ENCODE data around the gene TTC27.

TTC27 gene

DNA sequence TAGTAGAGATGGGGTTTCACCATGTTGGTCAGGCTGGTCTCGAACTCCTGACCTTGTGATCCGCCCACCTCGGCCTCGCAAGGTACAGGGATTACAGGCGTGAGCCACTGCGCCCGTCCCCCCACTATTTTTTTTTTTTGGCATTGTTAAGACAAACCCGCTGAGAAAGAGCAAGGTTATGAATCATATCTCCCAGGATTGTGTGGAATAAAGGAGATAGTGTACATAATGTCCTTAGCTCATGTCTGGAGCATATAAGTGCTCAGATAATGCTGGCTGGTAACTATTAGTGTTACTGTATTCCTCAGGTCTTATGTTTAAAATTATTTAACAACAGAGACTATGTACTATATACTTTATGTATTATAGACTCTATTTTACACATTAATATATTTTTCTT lies 36.0 kb downstream of the TTC27 start:
- DNase-seq (ENCODE audit: low spot score) = no peak
- TF ChIP-seq, protein P1, sequence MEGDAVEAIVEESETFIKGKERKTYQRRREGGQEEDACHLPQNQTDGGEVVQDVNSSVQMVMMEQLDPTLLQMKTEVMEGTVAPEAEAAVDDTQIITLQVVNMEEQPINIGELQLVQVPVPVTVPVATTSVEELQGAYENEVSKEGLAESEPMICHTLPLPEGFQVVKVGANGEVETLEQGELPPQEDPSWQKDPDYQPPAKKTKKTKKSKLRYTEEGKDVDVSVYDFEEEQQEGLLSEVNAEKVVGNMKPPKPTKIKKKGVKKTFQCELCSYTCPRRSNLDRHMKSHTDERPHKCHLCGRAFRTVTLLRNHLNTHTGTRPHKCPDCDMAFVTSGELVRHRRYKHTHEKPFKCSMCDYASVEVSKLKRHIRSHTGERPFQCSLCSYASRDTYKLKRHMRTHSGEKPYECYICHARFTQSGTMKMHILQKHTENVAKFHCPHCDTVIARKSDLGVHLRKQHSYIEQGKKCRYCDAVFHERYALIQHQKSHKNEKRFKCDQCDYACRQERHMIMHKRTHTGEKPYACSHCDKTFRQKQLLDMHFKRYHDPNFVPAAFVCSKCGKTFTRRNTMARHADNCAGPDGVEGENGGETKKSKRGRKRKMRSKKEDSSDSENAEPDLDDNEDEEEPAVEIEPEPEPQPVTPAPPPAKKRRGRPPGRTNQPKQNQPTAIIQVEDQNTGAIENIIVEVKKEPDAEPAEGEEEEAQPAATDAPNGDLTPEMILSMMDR (IDR thresholded peaks at IDR 0.05; ENCODE audit: extremely low read depth, insufficient read depth, missing control alignments) = no peak
- in situ Hi-C loops (cut with MboI; ENCODE audit: low pct_unique_long_range_greater_than_20kb, low sequenced_read_pairs, unreplicated experiment) = no loop called here

DNA sequence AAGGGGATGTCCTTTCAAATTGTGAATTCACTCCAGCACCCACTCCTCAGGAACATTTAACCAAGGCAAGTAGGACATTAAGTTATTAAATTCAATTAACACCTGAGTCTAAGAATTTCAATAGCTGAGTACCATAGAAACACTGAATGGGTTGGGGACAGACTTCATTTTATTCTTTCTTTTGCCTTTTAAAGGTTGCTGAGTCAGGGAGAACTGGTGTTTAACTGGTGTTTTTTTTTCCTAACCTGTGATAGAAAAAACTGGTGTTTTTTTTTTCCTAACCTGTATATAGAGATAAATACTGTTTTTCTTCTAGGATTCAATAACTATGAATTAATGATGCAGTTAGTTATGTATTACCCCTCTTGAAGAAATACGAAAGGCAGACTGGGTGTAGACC lies 38.9 kb downstream of the TTC27 start:
- TF ChIP-seq, protein P1 (IDR thresholded peaks at IDR 0.05; ENCODE audit: extremely low read depth, insufficient read depth, missing control alignments) = no peak
- DNase-seq (ENCODE audit: low spot score) = no peak
- in situ Hi-C loops (cut with MboI; ENCODE audit: low pct_unique_long_range_greater_than_20kb, low sequenced_read_pairs, unreplicated experiment) = no loop called here

DNA sequence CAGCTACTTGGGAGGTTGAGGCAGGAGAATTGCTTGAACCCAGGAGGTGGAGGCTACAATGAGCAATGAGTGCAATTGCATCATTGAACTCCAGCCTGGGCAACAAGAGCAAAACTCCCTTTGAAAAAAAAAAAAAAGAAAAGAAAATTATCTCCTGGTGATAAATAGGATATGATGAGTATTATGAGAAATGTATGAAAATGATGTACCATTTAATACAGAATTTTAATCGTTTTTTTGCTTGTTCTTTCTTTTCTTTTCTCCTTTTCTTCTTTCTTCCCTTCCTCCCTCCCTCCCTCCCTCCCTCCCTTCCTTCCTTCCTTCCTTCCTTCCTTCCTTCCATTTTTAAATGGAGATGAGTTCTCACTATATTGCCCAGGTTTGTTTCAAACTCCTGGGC lies 40.4 kb downstream of the TTC27 start:
- in situ Hi-C loops (cut with MboI; ENCODE audit: low pct_unique_long_range_greater_than_20kb, low sequenced_read_pairs, unreplicated experiment) = no loop called here
- DNase-seq (ENCODE audit: low spot score) = no peak
- TF ChIP-seq, protein P1 (IDR thresholded peaks at IDR 0.05; ENCODE audit: extremely low read depth, insufficient read depth, missing control alignments) = no peak

DNA sequence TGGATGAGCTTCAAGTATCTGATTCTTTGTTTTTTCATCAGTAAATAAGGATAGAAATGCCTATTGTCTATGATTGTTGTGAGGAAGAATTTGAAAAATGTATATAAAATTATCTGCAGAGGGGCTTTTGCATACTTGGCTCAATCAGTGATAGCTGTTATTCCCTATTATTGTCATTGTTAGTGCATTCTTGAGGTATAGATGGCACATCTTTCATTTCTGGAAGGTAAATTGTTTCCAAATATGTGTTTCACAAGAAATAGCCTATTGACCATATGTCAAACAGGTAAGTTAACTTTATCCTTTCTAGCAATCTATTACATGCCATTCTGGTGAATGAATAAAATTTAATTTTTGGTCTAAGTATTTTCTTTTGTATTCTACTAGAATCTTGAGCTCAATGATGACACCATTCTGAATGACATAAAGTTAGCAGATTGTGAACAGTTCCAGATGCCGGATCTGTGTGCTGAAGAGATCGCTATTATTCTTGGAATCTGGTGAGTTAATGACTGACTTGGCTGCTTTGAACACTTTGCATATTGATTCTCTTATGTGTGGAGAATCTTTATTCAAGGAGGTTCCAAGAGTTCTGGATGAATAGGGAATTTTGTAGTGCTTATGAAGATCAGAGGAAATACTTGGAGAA lies 44.2 kb downstream of the TTC27 start:
- no peak for DNase-seq (ENCODE audit: low spot score)
- TF ChIP-seq, protein P1 (IDR thresholded peaks at IDR 0.05; ENCODE audit: extremely low read depth, insufficient read depth, missing control alignments) = no peak
- in situ Hi-C loops (cut with MboI; ENCODE audit: low pct_unique_long_range_greater_than_20kb, low sequenced_read_pairs, unreplicated experiment) = no loop called here

DNA sequence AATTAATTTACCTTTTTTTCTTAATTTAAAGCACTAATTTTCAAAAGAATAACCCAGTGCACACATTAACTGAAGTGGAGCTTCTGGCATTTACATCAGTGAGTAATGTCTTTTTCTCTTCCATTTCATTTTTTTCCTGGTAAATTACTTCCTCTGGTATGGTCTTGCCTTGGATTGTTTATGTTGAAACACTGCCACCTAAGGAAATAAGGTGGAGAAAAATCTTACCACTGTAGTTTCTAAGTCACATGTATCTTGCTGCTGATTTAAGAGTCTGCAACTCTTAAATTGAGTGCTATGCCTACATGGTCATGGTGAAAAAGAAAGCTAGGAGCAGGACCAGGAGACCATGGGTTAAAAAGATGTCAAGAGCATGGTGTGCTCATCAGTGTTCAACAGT lies 51.0 kb downstream of the TTC27 start:
- in situ Hi-C loops (cut with MboI; ENCODE audit: low pct_unique_long_range_greater_than_20kb, low sequenced_read_pairs, unreplicated experiment) = no loop called here
- DNase-seq (ENCODE audit: low spot score) = no peak

DNA sequence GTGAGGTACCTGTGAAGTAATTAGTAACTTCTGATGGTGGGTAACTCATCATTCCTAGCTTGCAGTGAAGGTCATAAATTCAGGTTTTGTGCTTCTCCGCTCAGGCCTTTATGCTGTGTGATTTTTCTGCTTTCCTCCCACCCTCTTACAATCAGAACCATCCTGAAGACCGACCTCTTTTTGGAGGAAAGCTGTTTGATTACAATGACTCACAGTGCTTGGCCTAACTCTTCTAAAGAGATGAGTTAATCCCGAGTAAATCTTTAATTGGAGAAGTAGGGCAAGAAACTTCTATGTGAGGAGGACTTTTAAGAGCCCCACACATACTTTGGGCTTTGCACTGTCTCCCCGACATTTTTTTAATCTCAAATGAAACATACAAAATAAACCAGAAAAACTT lies 53.1 kb downstream of the TTC27 start:
- in situ Hi-C loops (cut with MboI; ENCODE audit: low pct_unique_long_range_greater_than_20kb, low sequenced_read_pairs, unreplicated experiment) = no loop called here
- TF ChIP-seq, protein P1 (IDR thresholded peaks at IDR 0.05; ENCODE audit: extremely low read depth, insufficient read depth, missing control alignments) = no peak
- no peak for DNase-seq (ENCODE audit: low spot score)

More for the DNA sequence above, 51.0 kb downstream of the TTC27 start:
- TF ChIP-seq, protein P1 (IDR thresholded peaks at IDR 0.05; ENCODE audit: extremely low read depth, insufficient read depth, missing control alignments) = no peak

Data from GM13977 (cell line).